22Rv1 (cell line): ENCODE measurements around the gene NFATC4.

Experiments
- H3K27ac ChIP-seq: fragments of 450-650 bp; 2 replicates; pipeline ENCODE4 v1.5.1; 2017
- CTCF ChIP-seq: fragments of 450-650 bp; IDR thresholded peaks from 2 replicates; pipeline ENCODE4 v1.5.1; 2017; ENCODE audit warnings: mild to moderate bottlenecking
- ZFX ChIP-seq: fragments of 450-650 bp; IDR thresholded peaks from 2 replicates; pipeline ENCODE4 v1.6.1; 2017; ENCODE audit warnings: antibody characterized with exemption, borderline replicate concordance

Gene NFATC4

GRCh38 chr14:24376448-24377070 lies 8.6 kb downstream of the NFATC4 start:
- TF ChIP-seq CTCF (no peak), ZFX (no peak)
- no peak overlapping the region for H3K27ac ChIP-seq

- no peak for TF ChIP-seq CTCF
- TF ChIP-seq ZFX = no peak
- no peak overlapping the region for H3K27ac ChIP-seq
Observed at GRCh38 chr14:24377126-24377525, 9.1 kb downstream of the NFATC4 start.

GRCh38 chr14:24377657-24378056 lies 9.7 kb downstream of the NFATC4 start:
- TF ChIP-seq CTCF (no peak), ZFX (no peak)
- no peak overlapping the region for H3K27ac ChIP-seq

- no peak overlapping the region for H3K27ac ChIP-seq
- TF ChIP-seq CTCF (no peak), ZFX (no peak)
Observed at GRCh38 chr14:24378327-24378726, 10.3 kb downstream of the NFATC4 start.

- no peak overlapping the region for H3K27ac ChIP-seq
- no peak for TF ChIP-seq CTCF
- no peak for TF ChIP-seq ZFX
Observed at GRCh38 chr14:24378981-24379906, 11.3 kb downstream of the NFATC4 start.

- TF ChIP-seq ZFX = no peak
- no peak for TF ChIP-seq CTCF
- no peak overlapping the region for H3K27ac ChIP-seq
Observed at GRCh38 chr14:24379907-24380730, 12.1 kb downstream of the NFATC4 start.
